Endothelial cell of umbilical vein (primary cell): ENCODE measurements around the gene PFKFB4. TPM values are rescaled to one million over a fixed set of nuclear protein-coding genes. Genes with fewer than 3 reads are reported as not detected.

Experiments used
- BruUV-seq: library from RNA; stranded (reverse); fragments of 400-500 nt; replicated peaks from 2 replicates; lab custom pipeline; 2021; lab: Mats Ljungman, UMichigan
- CTCF ChIA-PET: fragments of 300-600, 350-600 bp; sonication (Branson Sonifier 250); formaldehyde crosslinking; loops from one replicate; lab custom pipeline; 2021; ENCODE audit warnings: antibody characterized with exemption, inconsistent platforms; lab: Charles Lee
- POLR2A ChIA-PET: fragments of 300-600, 350-600 bp; sonication (Branson Sonifier 250); formaldehyde crosslinking; loops from one replicate; lab custom pipeline; 2021; ENCODE audit warnings: antibody characterized with exemption, inconsistent platforms; lab: Charles Lee
- DNase-seq: peaks from one replicate; pipeline ENCODE4 v3.0.0-alpha.2; 2011; ENCODE audit warnings: low read depth, low spot score
- FAIRE-seq: peaks from 2 replicates; lab custom pipeline; 2011; peaks lifted over from hg19 to GRCh38; lab: Jason Lieb, UNC
- H2AFZ ChIP-seq: 2 replicates; pipeline ENCODE4 v1.6.0; 2012; ENCODE audit warnings: low read depth, low read length, control low read depth, inconsistent platforms
- H3K27ac ChIP-seq: 2 replicates; pipeline ENCODE4 v1.5.1; 2011; ENCODE audit warnings: low read depth, mild to moderate bottlenecking, control low read depth, low read length, moderate library complexity; ENCODE audit not compliant: insufficient read depth
- H3K27me3 ChIP-seq, 2 experiments: 2 replicates each; pipeline versions ENCODE4 v1.6.0 to v1.6.1; 2011; ENCODE audit warnings: low read length in 2 of 2, mixed read lengths in 1 of 2; ENCODE audit not compliant: control insufficient read depth in 2 of 2, insufficient read depth in 2 of 2
- H3K36me3 ChIP-seq, 2 experiments: 2 replicates in 1 of 2; 3 replicates in 1 of 2; pipeline ENCODE4 v1.5.1; 2011; ENCODE audit warnings: low read length in 2 of 2, mild to moderate bottlenecking in 1 of 2, moderate library complexity in 1 of 2; ENCODE audit not compliant: control insufficient read depth in 2 of 2, insufficient read depth in 2 of 2; ENCODE audit errors: extremely low read depth in 1 of 2
- H3K4me1 ChIP-seq: 3 replicates; pipeline ENCODE4 v1.5.1; 2011; ENCODE audit warnings: mild to moderate bottlenecking, low read length; ENCODE audit not compliant: control insufficient read depth, insufficient read depth; ENCODE audit errors: extremely low read depth
- H3K4me2 ChIP-seq: 2 replicates; pipeline ENCODE4 v1.6.1; 2011; ENCODE audit warnings: low read length, control low read depth, mixed read lengths; ENCODE audit not compliant: insufficient read depth
- H3K4me3 ChIP-seq, 3 experiments: fragments of 200-600 bp in 1 of 3; sonication (generic), shearing (Covaris generic) in 1 of 3; replicated peaks in 1 of 3; 2 replicates each; pipeline ENCODE4 v1.5.1; 2011 to 2016; ENCODE audit warnings: control low read depth in 3 of 3, low read length in 3 of 3, mild to moderate bottlenecking in 2 of 3, inconsistent platforms in 1 of 3, low read depth in 1 of 3, moderate library complexity in 1 of 3; ENCODE audit not compliant: insufficient read depth in 1 of 3
- H3K79me2 ChIP-seq: 2 replicates; pipeline ENCODE4 v1.6.0; 2012; ENCODE audit warnings: low read length, inconsistent platforms; ENCODE audit not compliant: control insufficient read depth, insufficient read depth
- H3K9ac ChIP-seq: replicated peaks from 2 replicates; pipeline ENCODE3; 2011; ENCODE audit warnings: low read length, control low read depth; ENCODE audit not compliant: insufficient read depth; ENCODE audit errors: extremely low read depth
- H3K9me1 ChIP-seq: replicated peaks from 3 replicates; pipeline ENCODE4 v1.6.0; 2011; ENCODE audit warnings: mild to moderate bottlenecking, low read length; ENCODE audit not compliant: control insufficient read depth, insufficient read depth; ENCODE audit errors: extremely low read depth
- H3K9me3 ChIP-seq: replicated peaks from 2 replicates; pipeline ENCODE4 v1.5.1; 2012; ENCODE audit warnings: low read length, inconsistent platforms; ENCODE audit not compliant: control insufficient read depth, insufficient read depth
- H4K20me1 ChIP-seq: replicated peaks from 2 replicates; pipeline ENCODE3; 2011; ENCODE audit warnings: mild to moderate bottlenecking, low read length; ENCODE audit not compliant: control insufficient read depth, insufficient read depth; ENCODE audit errors: extremely low read depth
- CTCF ChIP-seq, 2 donors: IDR thresholded peaks; 1 replicate in 1 of 2; 2 replicates in 1 of 2; pipeline ENCODE4 v1.5.1; 2011; ENCODE audit warnings: low read length in 2 of 2, mild to moderate bottlenecking in 2 of 2, moderate library complexity in 2 of 2, control low read depth in 1 of 2, inconsistent platforms in 1 of 2, low read depth in 1 of 2; ENCODE audit not compliant: insufficient read depth in 1 of 2; ENCODE audit errors: extremely low read depth in 1 of 2
- EZH2 ChIP-seq: IDR thresholded peaks from 2 replicates; pipeline ENCODE4 v1.6.1; 2012; ENCODE audit warnings: borderline replicate concordance, low read depth, mild to moderate bottlenecking, moderate library complexity, low read length, inconsistent platforms; ENCODE audit not compliant: severe bottlenecking
- FOS ChIP-seq: IDR thresholded peaks from 2 replicates; pipeline ENCODE4 v1.6.1; 2011; ENCODE audit warnings: mild to moderate bottlenecking, low read length, moderate library complexity, borderline replicate concordance; ENCODE audit not compliant: insufficient read depth
- GATA2 ChIP-seq: IDR thresholded peaks from 2 replicates; pipeline ENCODE4 v1.7.0; 2011; ENCODE audit warnings: low read depth, mild to moderate bottlenecking, moderate library complexity, mixed read lengths, low read length; ENCODE audit not compliant: insufficient read length, insufficient read depth
- JUN ChIP-seq: IDR thresholded peaks from 2 replicates; pipeline ENCODE4 v1.6.1; 2011; ENCODE audit warnings: borderline replicate concordance, low read depth; ENCODE audit not compliant: insufficient read length, insufficient read depth
- MAX ChIP-seq: IDR thresholded peaks from 2 replicates; pipeline ENCODE4 v1.6.1; 2011; ENCODE audit not compliant: insufficient read depth, insufficient read length
- MYC ChIP-seq: IDR thresholded peaks from one replicate; pipeline ENCODE4 v1.6.1; 2011; ENCODE audit warnings: mild to moderate bottlenecking, low read depth, low read length
- POLR2A ChIP-seq: IDR thresholded peaks from 2 replicates; pipeline ENCODE4 v1.6.1; 2012; ENCODE audit warnings: low read depth, mild to moderate bottlenecking, control low read depth, low read length
- POLR2AphosphoS5 ChIP-seq: IDR thresholded peaks from 2 replicates; pipeline ENCODE4 v1.6.1; 2012; ENCODE audit warnings: low read depth, mild to moderate bottlenecking, control low read depth, low read length, moderate library complexity; ENCODE audit not compliant: insufficient read depth
- dilution Hi-C: fragments of 300-500 bp; cut with MboI; formaldehyde crosslinking; loops from one replicate; pipeline ENCODE4 v1.15.0; 2019; ENCODE audit warnings: low sequenced_read_pairs; ENCODE audit not compliant: extremely low pct_ligation_motif_present
- intact Hi-C: fragments of 100-400 bp; cut with micrococcal nuclease; formaldehyde crosslinking; loops from one replicate; pipeline ENCODE4 v1.10.0; 2022
- polyA plus RNA-seq, 4 experiments: library from polyadenylated mRNA; depleted of rRNA in 3 of 4; stranded (reverse) in 3 of 4; unstranded in 1 of 4; fragments of >200 nt; gene quantifications; 2 replicates each; pipeline versions ENCODE4 v1.2.1 to v1.2.3, GENCODE V29; 2011 to 2012; ENCODE audit warnings: missing spikeins in 1 of 4
- total RNA-seq: library from RNA; stranded (reverse); gene quantifications from 2 replicates; pipeline ENCODE4 v1.2.3, GENCODE V29; 2021

PFKFB4 gene
- total and polyA plus RNA-seq, 2 donors (not counting 3 experiments of a cell fraction or from before 2014, with no cell fraction given) = 4.0 to 4.2 TPM

- no TSS peak for BruUV-seq
- Histone ChIP-seq H3K4me2 (no peak overlapping the region), H3K79me2 (no peaks in the 10 kb centered on the region), H3K27ac (no peak overlapping the region), H3K27me3 (no peaks in the 10 kb centered on the region), H3K9me3 (no peaks in the 10 kb centered on the region), H3K9me1 (no peaks in the 10 kb centered on the region), H3K4me1 (peaks cover 3% of the 10 kb centered on the region), H2AFZ (no peak overlapping the region), H3K36me3 (no peaks in the 10 kb centered on the region), H3K9ac (no peak overlapping the region), H4K20me1 (no peaks in the 10 kb centered on the region), H3K4me3 (no peak overlapping the region)
- peak; percentile 28 for DNase-seq
- ChIA-PET POLR2A (no interaction called here), CTCF (interaction anchor here (1.4 to 3.7 kb wide), 3 partner anchors 10 to 108 kb away, joined by 3 to 16 read pairs (median 15); no protein-coding TSS in a partner anchor)
- no peak for FAIRE-seq
- intact Hi-C loops = loop anchor here (10.0 kb wide), 1 partner anchor 349 kb away; no protein-coding TSS in a partner anchor
- TF ChIP-seq POLR2A = no peak
- TF ChIP-seq MAX = no peak
- TF ChIP-seq FOS = no peak
- no peak for TF ChIP-seq CTCF (IDR thresholded peaks at IDR 0.05; ENCODE audit: extremely low read depth in 1 of 2, insufficient read depth in 1 of 2, low read depth in 1 of 2, low read length in 2 of 2)
- TF ChIP-seq EZH2 = no peak
- no peak for TF ChIP-seq GATA2
- TF ChIP-seq POLR2AphosphoS5 = no peak
- TF ChIP-seq JUN = no peak
- TF ChIP-seq MYC = no peak
- dilution Hi-C loops = no loop called here
Observed at GRCh38 chr3:48543271-48543866, 13.2 kb downstream of the PFKFB4 start.
